Upper lobe of left lung (tissue), 4 donors: ENCODE data around the gene C12orf60.
"Not testable (repeated sequence)": the region's sequence is repeated elsewhere in the genome, so short reads cannot be mapped to it uniquely, and the experiment has no call there.

Experiments
- CTCF ChIP-seq, 6 experiments: fragments of 450-650 bp in 4 of 6; fragments of 200-600 bp in 2 of 6; sonication (generic) in 2 of 6; IDR thresholded peaks; one replicate each; pipeline ENCODE4 v1.5.1; 2016 to 2019; ENCODE audit warnings: antibody characterized with exemption in 6 of 6
- POLR2A ChIP-seq, 4 donors: fragments of 450-650 bp; IDR thresholded peaks; one replicate each; pipeline ENCODE4 v1.5.1; 2016 to 2017; ENCODE audit warnings: antibody characterized with exemption in 4 of 4, mild to moderate bottlenecking in 2 of 4
- POLR2AphosphoS5 ChIP-seq, 2 donors: sonication (generic); formaldehyde crosslinking; IDR thresholded peaks; one replicate each; pipeline ENCODE4 v1.5.1; 2017; ENCODE audit warnings: antibody characterized with exemption in 2 of 2

- TF ChIP-seq CTCF, POLR2A, POLR2AphosphoS5 (IDR thresholded peaks at IDR 0.05): not testable (repeated sequence)
Measured at GRCh38 chr12:14766020-14766419, 37.5 kb upstream of the C12orf60 start.
